K562 (cell line): Measurements from ENCODE around the gene ELOVL4.

Experiments used
- FOXM1 ChIP-seq, 2 experiments: fragments of 450-650 bp in 1 of 2; sonication (generic) in 1 of 2; formaldehyde crosslinking in 1 of 2; IDR thresholded peaks; 2 replicates each; pipeline versions ENCODE4 v1.6.1 to v1.9.0; 2017 to 2022; ENCODE audit warnings: low read depth in 2 of 2, mild to moderate bottlenecking in 2 of 2, missing genetic modification reagents in 1 of 2, moderate library complexity in 1 of 2
- TF ChIP-seq, protein P1 (sequence below), 2 experiments: fragments of 450-650 bp; formaldehyde crosslinking in 1 of 2; IDR thresholded peaks; 2 replicates each; pipeline versions ENCODE4 v1.4.0 to v1.6.1; 2014 to 2020; ENCODE audit warnings: mild to moderate bottlenecking in 2 of 2, borderline replicate concordance in 1 of 2, low read depth in 1 of 2
- TF ChIP-seq, protein P2 (sequence below): fragments of 250-450 bp; sonication (Bioruptor Pico); IDR thresholded peaks from 2 replicates; pipeline ENCODE4 v1.5.0; 2020; ENCODE audit warnings: mild to moderate bottlenecking, borderline replicate concordance

DNA sequence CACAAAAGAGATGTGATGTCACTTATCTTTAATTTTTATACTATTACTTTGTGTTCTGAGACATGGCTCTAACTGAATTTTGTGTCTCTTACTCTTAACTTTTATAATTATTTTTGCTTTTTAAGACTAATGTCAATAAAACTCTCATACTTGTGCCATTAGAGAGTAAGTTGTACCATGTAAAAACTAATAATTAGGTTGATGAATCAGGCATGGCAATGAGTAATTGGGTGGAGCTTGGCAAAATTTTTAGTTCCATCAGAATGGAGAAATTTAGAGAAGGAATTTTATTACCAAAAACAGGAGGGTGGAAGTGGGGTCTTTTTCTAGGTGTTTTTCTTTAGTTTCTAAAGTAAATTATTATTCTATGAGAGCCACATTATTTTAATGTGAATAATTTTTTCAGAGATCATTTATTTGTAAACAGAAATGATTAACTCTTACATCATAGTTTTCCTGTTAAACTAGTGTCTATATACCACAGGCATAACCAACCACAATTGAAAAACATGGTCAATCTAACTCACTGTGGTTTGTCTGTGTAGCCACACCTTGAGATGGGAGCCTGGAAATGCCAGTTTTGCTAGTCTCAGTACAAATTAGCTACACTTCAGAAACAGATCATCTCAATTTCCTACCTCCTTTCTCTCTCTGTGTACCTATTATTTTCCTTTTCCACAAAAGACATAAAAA is 51.8 kb downstream of the ELOVL4 start:
- TF ChIP-seq, protein P1, sequence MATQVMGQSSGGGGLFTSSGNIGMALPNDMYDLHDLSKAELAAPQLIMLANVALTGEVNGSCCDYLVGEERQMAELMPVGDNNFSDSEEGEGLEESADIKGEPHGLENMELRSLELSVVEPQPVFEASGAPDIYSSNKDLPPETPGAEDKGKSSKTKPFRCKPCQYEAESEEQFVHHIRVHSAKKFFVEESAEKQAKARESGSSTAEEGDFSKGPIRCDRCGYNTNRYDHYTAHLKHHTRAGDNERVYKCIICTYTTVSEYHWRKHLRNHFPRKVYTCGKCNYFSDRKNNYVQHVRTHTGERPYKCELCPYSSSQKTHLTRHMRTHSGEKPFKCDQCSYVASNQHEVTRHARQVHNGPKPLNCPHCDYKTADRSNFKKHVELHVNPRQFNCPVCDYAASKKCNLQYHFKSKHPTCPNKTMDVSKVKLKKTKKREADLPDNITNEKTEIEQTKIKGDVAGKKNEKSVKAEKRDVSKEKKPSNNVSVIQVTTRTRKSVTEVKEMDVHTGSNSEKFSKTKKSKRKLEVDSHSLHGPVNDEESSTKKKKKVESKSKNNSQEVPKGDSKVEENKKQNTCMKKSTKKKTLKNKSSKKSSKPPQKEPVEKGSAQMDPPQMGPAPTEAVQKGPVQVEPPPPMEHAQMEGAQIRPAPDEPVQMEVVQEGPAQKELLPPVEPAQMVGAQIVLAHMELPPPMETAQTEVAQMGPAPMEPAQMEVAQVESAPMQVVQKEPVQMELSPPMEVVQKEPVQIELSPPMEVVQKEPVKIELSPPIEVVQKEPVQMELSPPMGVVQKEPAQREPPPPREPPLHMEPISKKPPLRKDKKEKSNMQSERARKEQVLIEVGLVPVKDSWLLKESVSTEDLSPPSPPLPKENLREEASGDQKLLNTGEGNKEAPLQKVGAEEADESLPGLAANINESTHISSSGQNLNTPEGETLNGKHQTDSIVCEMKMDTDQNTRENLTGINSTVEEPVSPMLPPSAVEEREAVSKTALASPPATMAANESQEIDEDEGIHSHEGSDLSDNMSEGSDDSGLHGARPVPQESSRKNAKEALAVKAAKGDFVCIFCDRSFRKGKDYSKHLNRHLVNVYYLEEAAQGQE (IDR thresholded peaks at IDR 0.05; ENCODE audit: borderline replicate concordance): no peak
- TF ChIP-seq, protein P1 (CRISPR knock-in tag; IDR thresholded peaks at IDR 0.05; ENCODE audit: low read depth): no peak
- TF ChIP-seq FOXM1 (IDR thresholded peaks at IDR 0.05; ENCODE audit: low read depth) (no peak), FOXM1 (CRISPR knock-in tag; IDR thresholded peaks at IDR 0.05; ENCODE audit: low read depth) (no peak)
- TF ChIP-seq, protein P2, sequence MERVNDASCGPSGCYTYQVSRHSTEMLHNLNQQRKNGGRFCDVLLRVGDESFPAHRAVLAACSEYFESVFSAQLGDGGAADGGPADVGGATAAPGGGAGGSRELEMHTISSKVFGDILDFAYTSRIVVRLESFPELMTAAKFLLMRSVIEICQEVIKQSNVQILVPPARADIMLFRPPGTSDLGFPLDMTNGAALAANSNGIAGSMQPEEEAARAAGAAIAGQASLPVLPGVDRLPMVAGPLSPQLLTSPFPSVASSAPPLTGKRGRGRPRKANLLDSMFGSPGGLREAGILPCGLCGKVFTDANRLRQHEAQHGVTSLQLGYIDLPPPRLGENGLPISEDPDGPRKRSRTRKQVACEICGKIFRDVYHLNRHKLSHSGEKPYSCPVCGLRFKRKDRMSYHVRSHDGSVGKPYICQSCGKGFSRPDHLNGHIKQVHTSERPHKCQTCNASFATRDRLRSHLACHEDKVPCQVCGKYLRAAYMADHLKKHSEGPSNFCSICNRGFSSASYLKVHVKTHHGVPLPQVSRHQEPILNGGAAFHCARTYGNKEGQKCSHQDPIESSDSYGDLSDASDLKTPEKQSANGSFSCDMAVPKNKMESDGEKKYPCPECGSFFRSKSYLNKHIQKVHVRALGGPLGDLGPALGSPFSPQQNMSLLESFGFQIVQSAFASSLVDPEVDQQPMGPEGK: no peak
